ENCODE measurements around the gene RASA1. TPM values are rescaled to one million over a fixed set of nuclear protein-coding genes. Genes with fewer than 3 reads are reported as not detected.

Gene RASA1
- total RNA-seq, 2 donors from 2014 or later, result 15.6 to 17.8 TPM

- intact Hi-C loops (cut with DNase I), result no loop called here
- ATAC-seq (no peak), DNase-seq (no peak)
- TF ChIP-seq POLR2A (IDR thresholded peaks at IDR 0.05), result no peak
- Histone ChIP-seq H3K27ac (no peak overlapping the region), H3K4me3 (no peak overlapping the region), H3K27me3 (no peaks in the 10 kb centered on the region), H3K9me3 (no peaks in the 10 kb centered on the region), H3K4me1 (no peaks in the 10 kb centered on the region), H3K36me3 (replicated peaks in 1 of 2; ENCODE audit: insufficient read depth in 1 of 2, low read depth in 2 of 2) (no peaks in the 10 kb centered on the region)
- 95 to 96% methylated on average over 6 to 15 of the region's 16 CpGs for WGBS, 2 donors
Measured at GRCh38 chr5:87252283-87252605, 15.4 kb upstream of the RASA1 start.

- Histone ChIP-seq H3K9me3 (no peaks in the 10 kb centered on the region), H3K27ac (no peak overlapping the region), H3K4me1 (no peaks in the 10 kb centered on the region), H3K36me3 (replicated peaks in 1 of 2; ENCODE audit: insufficient read depth in 1 of 2, low read depth in 2 of 2) (no peaks in the 10 kb centered on the region), H3K4me3 (no peak overlapping the region), H3K27me3 (no peaks in the 10 kb centered on the region)
- WGBS, 2 donors, result 74 to 76% methylated on average over 2 of the region's 2 CpGs
- ATAC-seq (no peak), DNase-seq (no peak)
- intact Hi-C loops (cut with DNase I), result no loop called here
- TF ChIP-seq CTCF (IDR thresholded peaks at IDR 0.05), result no peak
- TF ChIP-seq POLR2A (IDR thresholded peaks at IDR 0.05), result no peak
Measured at GRCh38 chr5:87254035-87254434, 13.6 kb upstream of the RASA1 start.

DNA sequence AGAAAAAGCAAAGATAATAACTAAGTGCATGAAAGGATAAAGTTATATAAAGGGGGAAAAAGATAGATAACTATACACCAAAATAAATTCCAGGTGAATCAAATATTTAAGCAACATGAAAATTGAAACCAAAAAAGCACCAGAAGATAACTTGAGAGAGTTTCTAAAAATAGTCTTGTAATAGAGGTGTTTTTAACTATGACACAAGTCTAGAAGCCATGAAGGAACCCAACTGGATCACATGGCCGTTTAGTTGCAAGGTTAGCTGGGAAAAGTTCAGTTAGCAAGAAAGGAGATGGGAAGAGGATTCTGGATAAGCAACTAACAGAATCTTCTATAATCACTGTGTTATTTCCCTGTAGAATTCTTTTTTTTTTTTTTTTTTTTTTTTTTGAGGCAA is 9.2 kb upstream of the RASA1 start:
- Histone ChIP-seq H3K9me3 (no peaks in the 10 kb centered on the region), H3K36me3 (replicated peaks in 1 of 2; ENCODE audit: insufficient read depth in 1 of 2, low read depth in 2 of 2) (no peaks in the 10 kb centered on the region), H3K4me3 (no peak overlapping the region), H3K4me1 (no peaks in the 10 kb centered on the region), H3K27ac (no peak overlapping the region), H3K27me3 (no peaks in the 10 kb centered on the region)
- DNase-seq, result no peak
- intact Hi-C loops (cut with DNase I), result no loop called here
- ATAC-seq, result no peak
- TF ChIP-seq CTCF (IDR thresholded peaks at IDR 0.05), result no peak
- TF ChIP-seq POLR2A (IDR thresholded peaks at IDR 0.05), result no peak
- WGBS, 2 donors, result 65 to 71% methylated on average over 1 of the region's 1 CpG

GRCh38 chr5:87260604-87261192 is 7.0 kb upstream of the RASA1 start:
- Histone ChIP-seq H3K9me3 (no peaks in the 10 kb centered on the region), H3K4me3 (no peak overlapping the region), H3K27me3 (no peaks in the 10 kb centered on the region), H3K36me3 (replicated peaks in 1 of 2; ENCODE audit: insufficient read depth in 1 of 2, low read depth in 2 of 2) (no peaks in the 10 kb centered on the region), H3K4me1 (no peaks in the 10 kb centered on the region), H3K27ac (no peak overlapping the region)
- TF ChIP-seq POLR2A (IDR thresholded peaks at IDR 0.05) (no peak), CTCF (IDR thresholded peaks at IDR 0.05) (no peak)
- DNase-seq (no peak), ATAC-seq (no peak)
- intact Hi-C loops (cut with DNase I), result no loop called here
- 56 to 72% methylated on average over 4 of the region's 4 CpGs for WGBS, 2 donors

DNA sequence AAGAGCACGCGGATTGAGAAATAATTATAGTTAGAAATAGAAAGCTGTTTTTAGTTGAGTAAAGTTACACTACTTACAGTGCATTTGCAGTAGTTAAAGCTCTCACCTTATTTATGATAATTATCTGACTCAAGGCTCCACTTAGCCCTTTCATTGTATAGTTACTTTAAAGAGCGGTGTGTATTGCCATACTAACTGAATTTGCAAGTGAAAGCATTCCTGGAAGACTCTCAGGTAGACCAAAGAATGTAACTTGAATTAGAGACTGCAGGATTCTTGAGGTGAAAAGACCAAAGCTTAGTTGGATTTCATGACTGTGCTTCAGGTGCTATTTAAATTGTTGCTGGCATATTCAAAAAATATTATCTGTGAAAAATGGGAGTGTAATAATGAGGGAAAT is 4.2 kb upstream of the RASA1 start:
- Histone ChIP-seq H3K27me3 (no peaks in the 10 kb centered on the region), H3K27ac (no peak overlapping the region), H3K36me3 (replicated peaks in 1 of 2; ENCODE audit: insufficient read depth in 1 of 2, low read depth in 2 of 2) (no peaks in the 10 kb centered on the region), H3K4me3 (no peak overlapping the region), H3K9me3 (no peaks in the 10 kb centered on the region), H3K4me1 (no peaks in the 10 kb centered on the region)
- no peak for TF ChIP-seq CTCF (IDR thresholded peaks at IDR 0.05)
- no peak for TF ChIP-seq POLR2A (IDR thresholded peaks at IDR 0.05)
- intact Hi-C loops (cut with DNase I), result no loop called here
- ATAC-seq (no peak), DNase-seq (no peak)
- 72 to 82% methylated on average over 3 of the region's 3 CpGs for WGBS, 2 donors
